K562 (cell line): Measurements from ENCODE around the gene POP7. TPM values are rescaled to one million over a fixed set of nuclear protein-coding genes. Genes with fewer than 3 reads are reported as not detected.

Experiments used
- ATAC-seq: fragments of 200-7000 bp; cut with Tn5 transposase; 3 replicates; pipeline ENCODE4 v1.9.1; 2020; ENCODE audit warnings: moderate library complexity
- BruUV-seq: library from RNA; stranded (reverse); fragments of 400-500 nt; replicated peaks from 2 replicates; lab custom pipeline; 2021; lab: Mats Ljungman, UMichigan
- CTCF ChIA-PET: fragments of 300-600 bp; formaldehyde crosslinking; extraction: SDS; loops from one replicate; lab custom pipeline; 2021; ENCODE audit warnings: low intra/inter-chr PET ratio; lab: Yijun Ruan, JAX
- POLR2A ChIA-PET: fragments of 300-600, 350-650 bp; sonication (Branson Sonifier 250); formaldehyde crosslinking; extraction: SDS; loops from one replicate; lab custom pipeline; 2021; ENCODE audit warnings: antibody characterized with exemption, inconsistent platforms; lab: Yijun Ruan, JAX
- DNase-seq, 4 experiments: peaks; one replicate each; pipeline versions ENCODE4 v3.0.0 to v3.0.0-alpha.2; 2011 to 2018; ENCODE audit warnings: low spot score in 3 of 4, mixed read lengths in 3 of 4; ENCODE audit errors: extremely low read depth in 1 of 4
- FAIRE-seq: peaks from 2 replicates; lab custom pipeline; 2011; peaks lifted over from hg19 to GRCh38; lab: Jason Lieb, UNC
- H2AFZ ChIP-seq: 2 replicates; pipeline ENCODE4 v1.6.0; 2011; ENCODE audit warnings: low read depth, low read length, control low read depth, inconsistent platforms
- H3K27ac ChIP-seq: fragments of 200-600 bp; 3 replicates; pipeline ENCODE4 v1.8.0; 2011; ENCODE audit warnings: low read depth, mild to moderate bottlenecking, control low read depth, inconsistent platforms, low read length, moderate library complexity, mixed read lengths; ENCODE audit errors: extremely low read depth
- H3K27me3 ChIP-seq, 2 experiments: fragments of 300-600 bp in 1 of 2; 2 replicates in 1 of 2; 3 replicates in 1 of 2; pipeline versions ENCODE4 v1.6.0 to v1.8.0; 2011; ENCODE audit warnings: inconsistent platforms in 2 of 2, low read length in 2 of 2, mild to moderate bottlenecking in 1 of 2, mixed read lengths in 1 of 2, moderate library complexity in 1 of 2; ENCODE audit not compliant: control insufficient read depth in 2 of 2, insufficient read depth in 2 of 2
- H3K36me3 ChIP-seq: fragments of 300-600 bp; 3 replicates; pipeline ENCODE4 v1.8.0; 2011; ENCODE audit warnings: mild to moderate bottlenecking, low read length, inconsistent platforms; ENCODE audit not compliant: control insufficient read depth, insufficient read depth
- H3K4me1 ChIP-seq, 2 experiments: fragments of 200-600 bp in 1 of 2; replicated peaks in 1 of 2; 2 replicates in 1 of 2; 3 replicates in 1 of 2; pipeline versions ENCODE4 v1.5.1 to v1.8.0; 2011; ENCODE audit warnings: inconsistent platforms in 2 of 2, low read length in 2 of 2, mild to moderate bottlenecking in 1 of 2, mixed read lengths in 1 of 2, moderate library complexity in 1 of 2; ENCODE audit not compliant: control insufficient read depth in 2 of 2, insufficient read depth in 2 of 2
- H3K4me2 ChIP-seq: 2 replicates; pipeline ENCODE4 v1.6.1; 2011; ENCODE audit warnings: low read length, control low read depth, inconsistent platforms, mixed read lengths; ENCODE audit not compliant: insufficient read depth
- H3K4me3 ChIP-seq: fragments of 200-600 bp; sonication (generic), shearing (Covaris generic); 2 replicates; pipeline ENCODE4 v1.5.1; 2016; ENCODE audit warnings: control low read depth, inconsistent platforms
- H3K79me2 ChIP-seq: fragments of 200-600 bp; 3 replicates; pipeline ENCODE4 v1.8.0; 2011; ENCODE audit warnings: low read length, inconsistent platforms; ENCODE audit not compliant: control insufficient read depth, insufficient read depth
- H3K9ac ChIP-seq, 2 experiments: 2 replicates each; pipeline versions ENCODE4 v1.6.0 to v1.6.1; 2011; ENCODE audit warnings: low read depth in 2 of 2, low read length in 2 of 2, control low read depth in 1 of 2, inconsistent platforms in 1 of 2, mild to moderate bottlenecking in 1 of 2, mixed read lengths in 1 of 2; ENCODE audit not compliant: insufficient read depth in 1 of 2
- H3K9me1 ChIP-seq: one replicate; pipeline ENCODE4 v1.6.0; 2011; ENCODE audit warnings: inconsistent platforms, mild to moderate bottlenecking, low read length, moderate library complexity; ENCODE audit not compliant: control insufficient read depth, insufficient read depth
- H3K9me3 ChIP-seq: replicated peaks from 2 replicates; pipeline ENCODE4 v1.5.1; 2011; ENCODE audit warnings: low read depth, low read length, inconsistent platforms; ENCODE audit not compliant: control insufficient read depth, insufficient read depth
- H4K20me1 ChIP-seq: replicated peaks from 2 replicates; pipeline ENCODE4 v1.6.1; 2011; ENCODE audit warnings: low read length, inconsistent platforms, mixed read lengths; ENCODE audit not compliant: control insufficient read depth, insufficient read depth
- GATAD2B ChIP-seq: fragments of 450-650 bp; IDR thresholded peaks from 2 replicates; pipeline ENCODE4 v1.6.1; 2017; ENCODE audit warnings: mild to moderate bottlenecking, borderline replicate concordance
- HLTF ChIP-seq: fragments of 450-650 bp; IDR thresholded peaks from 2 replicates; pipeline ENCODE4 v1.6.1; 2016
- MAZ ChIP-seq, 2 experiments: fragments of 450-650 bp in 1 of 2; sonication (generic) in 1 of 2; formaldehyde crosslinking; IDR thresholded peaks in 1 of 2; conservative IDR thresholded peaks in 1 of 2; 2 replicates each; pipeline versions ENCODE4 v1.4.0 to v1.5.0; 2020; ENCODE audit warnings: mild to moderate bottlenecking in 1 of 2, missing genetic modification reagents in 1 of 2
- SRSF3 ChIP-seq: fragments of 200-400 bp; formaldehyde crosslinking; IDR thresholded peaks from 2 replicates; pipeline ENCODE4 v1.6.1; 2016; ENCODE audit warnings: mild to moderate bottlenecking, low read length, moderate library complexity; ENCODE audit not compliant: insufficient read depth
- whole genome bisulfite sequencing: fragments of 100-300 bp; shearing (Covaris generic); methylation state at CpG from one replicate; pipeline ENCODE4 v1.1.6; 2016; ENCODE audit warnings: low coverage, mixed read lengths; ENCODE audit not compliant: insufficient coverage; ENCODE audit errors: missing lambda C conversion rate; 5-methylcytosine and 5-hydroxymethylcytosine counted together
- in situ Hi-C: fragments of 300-500 bp; cut with MboI; formaldehyde crosslinking; loops from 4 replicates; pipeline ENCODE4 v1.15.0; 2018; ENCODE audit warnings: inconsistent platforms, mixed read lengths
- intact Hi-C: fragments of 100-400 bp; cut with micrococcal nuclease; formaldehyde crosslinking; loops from 2 replicates; pipeline ENCODE4 v1.14.2; 2022
- polyA plus RNA-seq, 8 experiments: library from polyadenylated mRNA; depleted of rRNA in 4 of 8; stranded (reverse) in 5 of 8; unstranded in 3 of 8; fragments of >200 nt; fragmentation: Nextera tagmentation in 2 of 8; fragmentation: Illumina TruSeq in 1 of 8; extraction: Ambion mirVana in 2 of 8; extraction: Trizol in 1 of 8; gene quantifications; 2 replicates each; pipeline versions ENCODE4 v1.2.1 to v1.2.3, GENCODE V29; 2011 to 2014; ENCODE audit warnings: inconsistent platforms in 1 of 8, missing spikeins in 1 of 8
- total RNA-seq, 7 experiments: library from RNA; depleted of rRNA in 6 of 7; stranded (reverse); fragments of >200 nt in 6 of 7; fragmentation: Illumina TruSeq in 2 of 7; extraction: Trizol in 2 of 7; gene quantifications; 2 replicates each; pipeline versions ENCODE4 v1.2.1 to v1.2.3, GENCODE V29; 2011 to 2021; ENCODE audit warnings: low replicate concordance in 1 of 7
- TF ChIP-seq, protein P1 (sequence below), 2 experiments: fragments of 450-650 bp; IDR thresholded peaks; 2 replicates each; pipeline ENCODE4 v1.6.1; 2016
- TF ChIP-seq, protein P2 (sequence below): sonication (generic); IDR thresholded peaks from 2 replicates; pipeline ENCODE4 v1.6.1; 2016
- TF ChIP-seq, protein P3 (sequence below), 2 experiments: IDR thresholded peaks; 2 replicates each; pipeline ENCODE4 v1.6.1; 2012; ENCODE audit warnings: improper control_type of control experiment in 2 of 2, low read depth in 2 of 2, low read length in 2 of 2, borderline replicate concordance in 1 of 2
- TF ChIP-seq, protein P4 (sequence below): sonication (generic); formaldehyde crosslinking; IDR thresholded peaks from 2 replicates; pipeline ENCODE4 v1.8.0; 2022; ENCODE audit warnings: missing genetic modification reagents, mild to moderate bottlenecking, moderate library complexity, borderline replicate concordance

Gene POP7
- total and polyA plus RNA-seq, 9 of the 15 experiments (the other 6 are each of a cell fraction or from before 2014, with no cell fraction given) = 11.5 to 163 (median 68.9) TPM

DNA sequence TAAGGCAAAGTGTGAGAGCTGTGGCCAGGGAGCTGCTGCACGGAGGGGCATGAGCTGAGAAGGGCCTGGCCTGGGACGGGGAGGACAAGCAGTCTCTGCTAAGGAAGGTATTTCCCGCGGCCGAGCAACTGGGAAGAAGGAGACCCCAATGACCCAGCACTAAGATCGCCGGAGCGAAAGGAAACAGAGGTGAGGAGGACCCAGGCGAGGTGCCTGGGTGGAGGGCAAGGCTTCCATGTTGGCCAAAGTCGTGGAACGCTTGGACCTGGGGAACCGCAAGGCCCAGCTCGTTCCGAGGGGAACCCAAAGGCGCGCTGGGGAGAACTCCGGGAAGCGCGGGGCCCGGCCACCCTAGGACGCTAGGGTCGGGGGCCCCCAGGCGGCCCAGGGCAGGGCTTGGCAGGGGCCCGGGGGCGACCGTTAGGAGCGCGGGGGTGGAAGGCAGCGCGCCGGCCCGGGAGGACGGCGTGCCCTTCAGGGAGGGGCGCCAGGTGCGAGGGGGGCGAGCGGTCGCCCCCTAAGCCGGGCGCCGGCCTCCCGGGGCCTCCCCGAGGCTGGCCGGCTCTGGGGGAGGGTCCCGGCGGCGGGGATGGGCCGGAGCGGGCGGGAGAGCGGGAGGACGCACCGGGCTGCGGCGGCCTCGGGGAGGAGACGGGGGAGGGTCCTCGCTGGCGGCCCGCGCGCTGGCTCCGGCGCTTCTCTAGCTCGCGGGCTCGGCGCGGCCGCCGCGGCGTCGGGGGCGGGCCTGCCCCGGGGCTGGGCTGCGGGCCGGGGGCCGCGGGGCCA lies 12.4 kb upstream of the POP7 start:
- CTCF ChIA-PET = interaction anchor here (1.4 kb wide), 1 partner anchor 159 kb away, joined by 3 read pairs; the partner anchor contains the start of gene SLC12A9
- Histone ChIP-seq H4K20me1 (peaks cover 21% of the 10 kb centered on the region), H3K9ac (peak overlapping the region; percentile 90 to 99), H3K4me2 (peak overlapping the region; percentile 92), H3K27ac (peak overlapping the region; percentile 86), H3K27me3 (no peaks in the 10 kb centered on the region), H2AFZ (0 out of 2 replicates have a peak overlapping the region, but pooled peaks have one; percentile 17), H3K9me3 (no peaks in the 10 kb centered on the region), H3K79me2 (peaks cover 53% of the 10 kb centered on the region), H3K4me1 (peaks cover 17 to 51% of the 10 kb centered on the region in 2 experiments), H3K9me1 (no peaks in the 10 kb centered on the region), H3K4me3 (peak overlapping the region; percentile 92), H3K36me3 (peaks cover 26% of the 10 kb centered on the region; the same call in 2 of the 3 replicates)
- POLR2A ChIA-PET = interaction anchor here (0.6 to 2.5 kb wide), 12 partner anchors 8 to 210 kb away, joined by 3 to 16 read pairs (median 5); partner anchors contain the start of genes FBXO24, NYAP1, POP7 and SRRT
- ATAC-seq = peak; percentile 32
- intact Hi-C loops = loop anchor here (2.0 to 5.0 kb wide), 3 partner anchors 51 to 159 kb away; partner anchors contain the start of genes SLC12A9 and TFR2
- FAIRE-seq = no peak
- WGBS = under 1% methylated on average over 61 of the region's 81 CpGs
- no TSS peak for BruUV-seq
- DNase-seq = peak; percentile 47 to 93 (median 73)
- in situ Hi-C loops = no loop called here
- TF ChIP-seq MAZ (CRISPR knock-in tag; conservative IDR thresholded peaks at IDR 0.05 in 1 of 2, IDR thresholded peaks at IDR 0.05 in 1 of 2) (peak; percentile 39 to 67; a peak in 2 of 4 replicates), HLTF (no peak), GATAD2B (peak; percentile 67; the same call in 1 of the 2 replicates), SRSF3 (peak; percentile 47; the same call in 1 of the 2 replicates)
- TF ChIP-seq, protein P1, sequence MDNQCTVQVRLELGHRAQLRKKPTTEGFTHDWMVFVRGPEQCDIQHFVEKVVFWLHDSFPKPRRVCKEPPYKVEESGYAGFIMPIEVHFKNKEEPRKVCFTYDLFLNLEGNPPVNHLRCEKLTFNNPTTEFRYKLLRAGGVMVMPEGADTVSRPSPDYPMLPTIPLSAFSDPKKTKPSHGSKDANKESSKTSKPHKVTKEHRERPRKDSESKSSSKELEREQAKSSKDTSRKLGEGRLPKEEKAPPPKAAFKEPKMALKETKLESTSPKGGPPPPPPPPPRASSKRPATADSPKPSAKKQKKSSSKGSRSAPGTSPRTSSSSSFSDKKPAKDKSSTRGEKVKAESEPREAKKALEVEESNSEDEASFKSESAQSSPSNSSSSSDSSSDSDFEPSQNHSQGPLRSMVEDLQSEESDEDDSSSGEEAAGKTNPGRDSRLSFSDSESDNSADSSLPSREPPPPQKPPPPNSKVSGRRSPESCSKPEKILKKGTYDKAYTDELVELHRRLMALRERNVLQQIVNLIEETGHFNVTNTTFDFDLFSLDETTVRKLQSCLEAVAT (IDR thresholded peaks at IDR 0.05) = 0 out of 4 replicates have a peak, but pooled peaks of 1 of the 2 experiments have one; percentile 14
- TF ChIP-seq, protein P2, sequence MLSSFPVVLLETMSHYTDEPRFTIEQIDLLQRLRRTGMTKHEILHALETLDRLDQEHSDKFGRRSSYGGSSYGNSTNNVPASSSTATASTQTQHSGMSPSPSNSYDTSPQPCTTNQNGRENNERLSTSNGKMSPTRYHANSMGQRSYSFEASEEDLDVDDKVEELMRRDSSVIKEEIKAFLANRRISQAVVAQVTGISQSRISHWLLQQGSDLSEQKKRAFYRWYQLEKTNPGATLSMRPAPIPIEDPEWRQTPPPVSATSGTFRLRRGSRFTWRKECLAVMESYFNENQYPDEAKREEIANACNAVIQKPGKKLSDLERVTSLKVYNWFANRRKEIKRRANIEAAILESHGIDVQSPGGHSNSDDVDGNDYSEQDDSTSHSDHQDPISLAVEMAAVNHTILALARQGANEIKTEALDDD = no peak
- TF ChIP-seq, protein P3, sequence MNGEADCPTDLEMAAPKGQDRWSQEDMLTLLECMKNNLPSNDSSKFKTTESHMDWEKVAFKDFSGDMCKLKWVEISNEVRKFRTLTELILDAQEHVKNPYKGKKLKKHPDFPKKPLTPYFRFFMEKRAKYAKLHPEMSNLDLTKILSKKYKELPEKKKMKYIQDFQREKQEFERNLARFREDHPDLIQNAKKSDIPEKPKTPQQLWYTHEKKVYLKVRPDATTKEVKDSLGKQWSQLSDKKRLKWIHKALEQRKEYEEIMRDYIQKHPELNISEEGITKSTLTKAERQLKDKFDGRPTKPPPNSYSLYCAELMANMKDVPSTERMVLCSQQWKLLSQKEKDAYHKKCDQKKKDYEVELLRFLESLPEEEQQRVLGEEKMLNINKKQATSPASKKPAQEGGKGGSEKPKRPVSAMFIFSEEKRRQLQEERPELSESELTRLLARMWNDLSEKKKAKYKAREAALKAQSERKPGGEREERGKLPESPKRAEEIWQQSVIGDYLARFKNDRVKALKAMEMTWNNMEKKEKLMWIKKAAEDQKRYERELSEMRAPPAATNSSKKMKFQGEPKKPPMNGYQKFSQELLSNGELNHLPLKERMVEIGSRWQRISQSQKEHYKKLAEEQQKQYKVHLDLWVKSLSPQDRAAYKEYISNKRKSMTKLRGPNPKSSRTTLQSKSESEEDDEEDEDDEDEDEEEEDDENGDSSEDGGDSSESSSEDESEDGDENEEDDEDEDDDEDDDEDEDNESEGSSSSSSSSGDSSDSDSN (IDR thresholded peaks at IDR 0.05; ENCODE audit: borderline replicate concordance in 1 of 2, low read depth in 2 of 2, low read length in 2 of 2) = 0 out of 4 replicates have a peak, but pooled peaks of 1 of the 2 experiments have one; percentile 25
- TF ChIP-seq, protein P4, sequence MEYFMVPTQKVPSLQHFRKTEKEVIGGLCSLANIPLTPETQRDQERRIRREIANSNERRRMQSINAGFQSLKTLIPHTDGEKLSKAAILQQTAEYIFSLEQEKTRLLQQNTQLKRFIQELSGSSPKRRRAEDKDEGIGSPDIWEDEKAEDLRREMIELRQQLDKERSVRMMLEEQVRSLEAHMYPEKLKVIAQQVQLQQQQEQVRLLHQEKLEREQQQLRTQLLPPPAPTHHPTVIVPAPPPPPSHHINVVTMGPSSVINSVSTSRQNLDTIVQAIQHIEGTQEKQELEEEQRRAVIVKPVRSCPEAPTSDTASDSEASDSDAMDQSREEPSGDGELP (CRISPR knock-in tag) = 0 out of 2 replicates have a peak, but pooled peaks have one; percentile 16
